HUES48 (cell line): ENCODE measurements around the gene GATD1.

Source experiments
- H3K27ac ChIP-seq: one replicate; pipeline ENCODE4 v1.7.0; 2013; ENCODE audit warnings: low read depth, low read length, inconsistent platforms
- H3K27me3 ChIP-seq: 2 replicates; pipeline ENCODE4 v1.6.1; 2013; ENCODE audit warnings: mild to moderate bottlenecking, low read length; ENCODE audit not compliant: control insufficient read depth, insufficient read depth
- H3K36me3 ChIP-seq: 2 replicates; pipeline ENCODE4 v1.6.1; 2013; ENCODE audit warnings: low read length; ENCODE audit not compliant: control insufficient read depth, insufficient read depth
- H3K4me1 ChIP-seq: 2 replicates; pipeline ENCODE4 v1.6.1; 2013; ENCODE audit warnings: mild to moderate bottlenecking, low read length; ENCODE audit not compliant: control insufficient read depth, insufficient read depth
- H3K4me3 ChIP-seq: 2 replicates; pipeline ENCODE4 v1.5.1; 2013; ENCODE audit warnings: mild to moderate bottlenecking, low read depth, low read length
- H3K9ac ChIP-seq: 2 replicates; pipeline ENCODE4 v1.6.1; 2013; ENCODE audit warnings: mild to moderate bottlenecking, low read depth, low read length, moderate library complexity
- H3K9me3 ChIP-seq: 2 replicates; pipeline ENCODE4 v1.6.1; 2013; ENCODE audit warnings: low read length; ENCODE audit not compliant: control insufficient read depth, insufficient read depth

The GATD1 gene

DNA sequence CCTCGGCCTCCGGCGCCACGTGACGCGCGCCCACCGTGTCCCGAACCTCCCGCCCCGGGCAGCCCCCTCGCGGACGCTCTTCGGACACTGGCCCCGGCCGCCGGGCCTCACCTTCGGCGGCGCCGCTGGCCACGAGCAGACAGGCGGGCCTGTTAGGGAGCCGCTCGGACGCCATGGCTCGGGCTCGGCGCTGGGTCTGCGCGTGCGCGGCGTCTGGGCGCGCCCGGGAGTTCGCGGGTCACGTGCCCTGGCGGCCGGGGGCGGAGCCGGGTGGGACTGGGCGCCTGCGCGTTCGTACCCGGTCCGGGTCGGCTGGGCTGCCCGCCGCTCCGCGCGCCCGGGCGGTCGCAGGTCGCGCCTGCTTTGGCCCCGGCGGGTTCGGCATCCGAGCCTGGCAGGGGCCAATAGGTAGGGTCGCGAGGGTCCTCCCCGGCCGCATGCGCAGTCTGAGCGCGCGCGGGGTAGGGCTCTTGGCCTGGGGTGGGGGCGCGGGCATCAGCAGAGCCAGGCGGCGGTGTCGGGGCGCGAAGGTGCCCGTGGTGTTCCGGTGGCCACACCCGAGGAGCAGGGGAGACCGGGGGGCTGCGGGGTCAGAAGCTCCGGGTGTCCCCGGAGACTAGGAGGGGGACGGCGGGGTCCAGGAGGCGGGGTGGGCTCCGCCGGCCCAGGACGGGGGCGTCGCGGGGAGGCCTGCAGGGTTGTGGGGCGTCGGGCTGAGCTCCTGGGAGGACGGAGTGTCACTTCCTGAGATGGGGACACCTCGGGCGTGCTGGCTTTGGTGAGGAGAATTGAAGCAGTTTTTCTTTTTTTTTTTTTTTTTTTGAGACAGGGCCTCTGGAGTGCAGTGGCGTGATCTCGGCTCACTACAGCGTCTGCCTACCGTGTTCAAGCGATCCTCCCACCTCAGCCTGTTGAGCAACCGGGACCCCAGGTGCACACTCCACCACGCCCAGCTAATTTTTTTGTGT is at the start of gene GATD1:
GATD1 (minus strand) TSS at position 200 of the 968 bp plus-strand sequence; CDS start at position 175, 25 bp downstream.
- Histone ChIP-seq H3K27me3 (no peaks in the 10 kb centered on the region), H3K9ac (peak within 1 kb of the TSS; percentile 86; the same call in 1 of the 2 replicates), H3K4me1 (0 out of 2 replicates have a peak, but pooled peaks cover 6% of the 10 kb centered on the region), H3K9me3 (no peaks in the 10 kb centered on the region), H3K4me3 (peak within 1 kb of the TSS; percentile 67), H3K36me3 (peaks cover 24% of the 10 kb centered on the region), H3K27ac (peak within 1 kb of the TSS; percentile 95)

GRCh38 chr11:826836-827145 is 49.5 kb upstream of the GATD1 start:
- Histone ChIP-seq H3K4me3 (peak overlapping the region; percentile 65), H3K4me1 (peaks cover 39% of the 10 kb centered on the region), H3K27ac (no peak overlapping the region), H3K36me3 (0 out of 2 replicates have a peak, but pooled peaks cover 14% of the 10 kb centered on the region), H3K9me3 (no peaks in the 10 kb centered on the region), H3K27me3 (peaks cover 46% of the 10 kb centered on the region), H3K9ac (no peak overlapping the region)

GRCh38 chr11:826227-826621 is 48.9 kb upstream of the GATD1 start:
- Histone ChIP-seq H3K27me3 (peaks cover 41% of the 10 kb centered on the region), H3K4me1 (peaks cover 33% of the 10 kb centered on the region), H3K9me3 (no peaks in the 10 kb centered on the region), H3K4me3 (no peak overlapping the region), H3K27ac (no peak overlapping the region), H3K36me3 (0 out of 2 replicates have a peak, but pooled peaks cover 16% of the 10 kb centered on the region), H3K9ac (no peak overlapping the region)

- Histone ChIP-seq H3K36me3 (0 out of 2 replicates have a peak, but pooled peaks cover 16% of the 10 kb centered on the region), H3K4me1 (peaks cover 28% of the 10 kb centered on the region), H3K27me3 (peaks cover 34% of the 10 kb centered on the region), H3K27ac (no peak overlapping the region), H3K9ac (no peak overlapping the region), H3K4me3 (no peak overlapping the region), H3K9me3 (no peaks in the 10 kb centered on the region)
Measured at GRCh38 chr11:825366-826226, 48.3 kb upstream of the GATD1 start.

- H3K4me1 ChIP-seq, result peaks cover 25% of the 10 kb centered on the region
- H3K36me3 ChIP-seq, result 0 out of 2 replicates have a peak, but pooled peaks cover 16% of the 10 kb centered on the region
- H3K9ac ChIP-seq, result no peak overlapping the region
- peaks cover 30% of the 10 kb centered on the region for H3K27me3 ChIP-seq
- H3K9me3 ChIP-seq, result no peaks in the 10 kb centered on the region
- no peak overlapping the region for H3K27ac ChIP-seq
- H3K4me3 ChIP-seq, result no peak overlapping the region
Measured at GRCh38 chr11:824942-825341, 47.7 kb upstream of the GATD1 start.

GRCh38 chr11:824292-824880 is 47.1 kb upstream of the GATD1 start:
- Histone ChIP-seq H3K9me3 (no peaks in the 10 kb centered on the region), H3K27me3 (peaks cover 24% of the 10 kb centered on the region), H3K27ac (no peak overlapping the region), H3K36me3 (0 out of 2 replicates have a peak, but pooled peaks cover 16% of the 10 kb centered on the region), H3K4me1 (peaks cover 19% of the 10 kb centered on the region), H3K4me3 (no peak overlapping the region), H3K9ac (no peak overlapping the region)

- Histone ChIP-seq H3K36me3 (0 out of 2 replicates have a peak, but pooled peaks cover 16% of the 10 kb centered on the region), H3K9ac (no peak overlapping the region), H3K4me3 (no peak overlapping the region), H3K27me3 (peaks cover 17% of the 10 kb centered on the region), H3K27ac (no peak overlapping the region), H3K9me3 (no peaks in the 10 kb centered on the region), H3K4me1 (peaks cover 17% of the 10 kb centered on the region)
Measured at GRCh38 chr11:823441-824291, 46.4 kb upstream of the GATD1 start.

DNA sequence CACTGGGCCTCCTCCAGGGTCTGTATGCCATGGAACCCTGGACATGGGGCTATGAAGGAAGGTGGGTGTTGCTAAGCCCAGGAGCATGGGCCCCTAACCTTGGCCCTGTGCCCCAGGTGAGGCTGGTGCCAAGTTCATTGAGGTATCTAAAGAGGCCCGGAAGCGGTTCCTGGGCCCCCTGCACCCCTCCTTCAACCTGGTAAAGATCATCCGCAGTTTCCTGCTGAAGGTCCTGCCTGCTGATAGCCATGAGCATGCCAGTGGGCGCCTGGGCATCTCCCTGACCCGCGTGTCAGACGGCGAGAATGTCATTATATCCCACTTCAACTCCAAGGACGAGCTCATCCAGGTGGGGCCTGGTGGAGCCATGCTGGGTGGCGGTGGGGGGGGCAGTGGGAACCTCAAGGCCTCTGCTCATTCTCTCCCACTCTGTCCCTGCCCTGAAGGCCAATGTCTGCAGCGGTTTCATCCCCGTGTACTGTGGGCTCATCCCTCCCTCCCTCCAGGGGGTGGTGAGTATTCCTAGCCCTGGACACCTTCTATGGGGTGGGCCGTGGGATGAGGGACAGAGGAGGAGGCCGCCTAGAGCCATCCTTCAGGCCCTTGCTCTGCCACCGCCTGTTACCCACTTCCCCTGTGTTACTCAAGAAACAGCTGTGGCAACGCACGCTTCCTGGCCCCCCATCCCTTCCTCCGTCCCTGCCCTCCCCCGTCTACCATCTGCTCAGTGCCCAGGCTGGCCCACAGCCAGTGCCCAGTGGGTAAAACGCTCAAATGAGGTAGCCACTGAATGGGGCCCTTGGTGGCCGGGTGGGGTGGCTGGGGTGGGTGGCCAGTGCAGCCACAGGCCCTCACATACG is 44.5 kb upstream of the GATD1 start:
- no peak overlapping the region for H3K4me3 ChIP-seq
- H3K27ac ChIP-seq, result no peak overlapping the region

GRCh38 chr11:820655-821511 is 43.6 kb upstream of the GATD1 start:
- no peak overlapping the region for H3K27ac ChIP-seq
- H3K36me3 ChIP-seq, result 0 out of 2 replicates have a peak, but pooled peaks cover 16% of the 10 kb centered on the region
- H3K4me3 ChIP-seq, result peak overlapping the region; percentile 83
- H3K4me1 ChIP-seq, result peaks cover 9% of the 10 kb centered on the region
- H3K9me3 ChIP-seq, result no peaks in the 10 kb centered on the region
- H3K9ac ChIP-seq, result no peak overlapping the region
- H3K27me3 ChIP-seq, result peaks cover 4% of the 10 kb centered on the region; the same call in 1 of the 2 replicates

More for the DNA sequence above, 44.5 kb upstream of the GATD1 start:
- no peak overlapping the region for H3K9ac ChIP-seq
- peaks cover 9% of the 10 kb centered on the region for H3K4me1 ChIP-seq
- H3K9me3 ChIP-seq, result no peaks in the 10 kb centered on the region
- 0 out of 2 replicates have a peak, but pooled peaks cover 16% of the 10 kb centered on the region for H3K36me3 ChIP-seq
- peaks cover 5% of the 10 kb centered on the region; the same call in 1 of the 2 replicates for H3K27me3 ChIP-seq
